H1 (cell line): ENCODE measurements around the gene UCKL1. TPM values are rescaled to one million over a fixed set of nuclear protein-coding genes. Genes with fewer than 3 reads are reported as not detected.

ENCODE experiments used
- CTCF ChIA-PET: fragments of 300-600 bp; sonication (Branson Sonifier 250); formaldehyde crosslinking; loops from one replicate; lab custom pipeline; 2021; ENCODE audit not compliant: partially characterized antibody; lab: Charles Lee
- POLR2A ChIA-PET: fragments of 300-600 bp; sonication (Branson Sonifier 250); formaldehyde crosslinking; loops from one replicate; lab custom pipeline; 2021; ENCODE audit warnings: inconsistent platforms; ENCODE audit not compliant: partially characterized antibody; lab: Charles Lee
- DNase-seq, 2 experiments: peaks; one replicate each; pipeline versions ENCODE4 v3.0.0 to v3.0.0-alpha.2; 2010 to 2022; ENCODE audit warnings: low spot score in 2 of 2, low read depth in 1 of 2, mixed read lengths in 1 of 2
- FAIRE-seq: peaks from 2 replicates; lab custom pipeline; 2011; peaks lifted over from hg19 to GRCh38; lab: Jason Lieb, UNC
- H2AFZ ChIP-seq: 2 replicates; pipeline ENCODE4 v1.8.1; 2012; ENCODE audit warnings: low read length, inconsistent platforms
- H2AK5ac ChIP-seq: 2 replicates; pipeline ENCODE4 v1.6.1; 2013; ENCODE audit warnings: low read depth, low read length
- H2BK120ac ChIP-seq: replicated peaks from 2 replicates; pipeline ENCODE3; 2013; ENCODE audit warnings: low read depth, low read length, inconsistent platforms
- H2BK12ac ChIP-seq: 2 replicates; pipeline ENCODE4 v1.6.1; 2013; ENCODE audit warnings: low read depth, low read length
- H2BK15ac ChIP-seq: 2 replicates; pipeline ENCODE4 v1.6.1; 2013; ENCODE audit warnings: low read length
- H2BK20ac ChIP-seq: 2 replicates; pipeline ENCODE4 v1.6.1; 2013; ENCODE audit warnings: low read length
- H2BK5ac ChIP-seq: 2 replicates; pipeline ENCODE4 v1.6.1; 2013; ENCODE audit warnings: low read depth, low read length
- H3K14ac ChIP-seq: 2 replicates; pipeline ENCODE4 v1.6.1; 2013; ENCODE audit warnings: inconsistent platforms; ENCODE audit not compliant: insufficient read length
- H3K18ac ChIP-seq: 2 replicates; pipeline ENCODE4 v1.6.1; 2013; ENCODE audit warnings: low read length; ENCODE audit errors: extremely low read depth
- H3K23ac ChIP-seq: 2 replicates; pipeline ENCODE4 v1.6.1; 2013; ENCODE audit warnings: inconsistent platforms; ENCODE audit not compliant: insufficient read length
- H3K23me2 ChIP-seq: 2 replicates; pipeline ENCODE4 v1.6.1; 2013; ENCODE audit warnings: low read depth, low read length
- H3K27ac ChIP-seq: 2 replicates; pipeline ENCODE4 v1.6.1; 2011; ENCODE audit warnings: low read depth, low read length, inconsistent platforms
- H3K27me3 ChIP-seq, 4 experiments: replicated peaks in 1 of 4; 1 replicate in 1 of 4; 2 replicates in 3 of 4; pipeline versions ENCODE4 v1.6.1 to v1.8.1; 2011 to 2013; ENCODE audit warnings: low read length in 3 of 4, mild to moderate bottlenecking in 3 of 4, inconsistent platforms in 2 of 4, mixed read lengths in 2 of 4, moderate library complexity in 1 of 4; ENCODE audit not compliant: control insufficient read depth in 3 of 4, insufficient read depth in 3 of 4; ENCODE audit errors: extremely low read depth in 1 of 4
- H3K36me3 ChIP-seq, 4 experiments: 2 replicates each; pipeline versions ENCODE4 v1.6.1 to v1.8.1; 2011 to 2013; ENCODE audit warnings: mild to moderate bottlenecking in 4 of 4, low read length in 3 of 4, moderate library complexity in 2 of 4, control low read depth in 1 of 4, inconsistent platforms in 1 of 4; ENCODE audit not compliant: insufficient read depth in 4 of 4, control insufficient read depth in 2 of 4
- H3K4ac ChIP-seq: replicated peaks from 2 replicates; pipeline ENCODE3; 2013; ENCODE audit warnings: low read length, low read depth, mixed read lengths, inconsistent platforms; ENCODE audit not compliant: insufficient read length
- H3K4me1 ChIP-seq, 4 experiments: replicated peaks in 1 of 4; 1 replicate in 1 of 4; 2 replicates in 3 of 4; pipeline versions ENCODE4 v1.6.1 to v1.8.1; 2011 to 2013; ENCODE audit warnings: low read length in 3 of 4, inconsistent platforms in 2 of 4, mixed read lengths in 1 of 4; ENCODE audit not compliant: insufficient read depth in 4 of 4, control insufficient read depth in 3 of 4
- H3K4me2 ChIP-seq, 2 experiments: 2 replicates each; pipeline versions ENCODE4 v1.6.1 to v1.8.1; 2011 to 2013; ENCODE audit warnings: low read depth in 2 of 2, low read length in 2 of 2, control low read depth in 1 of 2, inconsistent platforms in 1 of 2, mild to moderate bottlenecking in 1 of 2; ENCODE audit not compliant: insufficient read depth in 1 of 2
- H3K4me3 ChIP-seq, 4 experiments: fragments of 200-600, 300-600 bp in 1 of 4; sonication (generic), shearing (Covaris generic), sonication (Bioruptor Twin) in 1 of 4; 2 replicates each; pipeline versions ENCODE4 v1.5.1 to v1.8.1; 2011 to 2016; ENCODE audit warnings: low read length in 4 of 4, low read depth in 3 of 4, control low read depth in 2 of 4, inconsistent platforms in 2 of 4, mild to moderate bottlenecking in 2 of 4, mixed read lengths in 1 of 4, moderate library complexity in 1 of 4; ENCODE audit not compliant: insufficient read depth in 2 of 4; ENCODE audit errors: extremely low read depth in 1 of 4
- H3K56ac ChIP-seq: replicated peaks from 2 replicates; pipeline ENCODE3; 2013; ENCODE audit warnings: low read depth, mild to moderate bottlenecking, mixed read lengths, low read length, inconsistent platforms; ENCODE audit not compliant: insufficient read length
- H3K79me1 ChIP-seq: 2 replicates; pipeline ENCODE4 v1.6.1; 2013; ENCODE audit warnings: low read depth, low read length, control low read depth
- H3K79me2 ChIP-seq, 2 experiments: 2 replicates each; pipeline versions ENCODE4 v1.6.1 to v1.8.1; 2012 to 2013; ENCODE audit warnings: low read length in 2 of 2, mild to moderate bottlenecking in 2 of 2, inconsistent platforms in 1 of 2; ENCODE audit not compliant: insufficient read depth in 2 of 2, control insufficient read depth in 1 of 2
- H3K9ac ChIP-seq, 4 experiments: replicated peaks in 1 of 4; 1 replicate in 1 of 4; 2 replicates in 3 of 4; pipeline versions ENCODE4 v1.6.1 to v1.8.1; 2011 to 2013; ENCODE audit warnings: low read depth in 3 of 4, low read length in 3 of 4, control low read depth in 2 of 4, mild to moderate bottlenecking in 2 of 4, moderate library complexity in 2 of 4, inconsistent platforms in 1 of 4; ENCODE audit errors: extremely low read depth in 1 of 4
- H3K9me3 ChIP-seq, 2 experiments: 2 replicates each; pipeline versions ENCODE4 v1.6.1 to v1.8.1; 2012 to 2013; ENCODE audit warnings: mild to moderate bottlenecking in 2 of 2, moderate library complexity in 2 of 2, control low read depth in 1 of 2, inconsistent platforms in 1 of 2, low read depth in 1 of 2, low read length in 1 of 2, mixed read lengths in 1 of 2; ENCODE audit not compliant: insufficient read depth in 2 of 2
- H4K20me1 ChIP-seq, 2 experiments: replicated peaks in 1 of 2; 2 replicates each; pipeline versions ENCODE3 to v1.8.1; 2011 to 2013; ENCODE audit warnings: inconsistent platforms in 2 of 2, low read length in 2 of 2, mild to moderate bottlenecking in 1 of 2; ENCODE audit not compliant: insufficient read depth in 2 of 2, control insufficient read depth in 1 of 2
- H4K5ac ChIP-seq: 2 replicates; pipeline ENCODE4 v1.6.1; 2013; ENCODE audit warnings: low read length, low read depth, mixed read lengths, inconsistent platforms; ENCODE audit not compliant: insufficient read length
- H4K8ac ChIP-seq: 2 replicates; pipeline ENCODE4 v1.8.0; 2013; ENCODE audit warnings: mild to moderate bottlenecking, moderate library complexity, low read length, inconsistent platforms; ENCODE audit not compliant: insufficient read depth; ENCODE audit errors: extremely low read depth
- H4K91ac ChIP-seq: replicated peaks from 2 replicates; pipeline ENCODE3; 2013; ENCODE audit warnings: low read length, mixed read lengths, inconsistent platforms; ENCODE audit not compliant: insufficient read length
- CEBPB ChIP-seq: IDR thresholded peaks from 2 replicates; pipeline ENCODE4 v1.6.1; 2012; ENCODE audit warnings: low read depth, low read length
- CHD2 ChIP-seq: IDR thresholded peaks from 2 replicates; pipeline ENCODE4 v1.6.1; 2012; ENCODE audit warnings: low read length, improper control_type of control experiment
- EP300 ChIP-seq, 2 experiments: IDR thresholded peaks; 1 replicate in 1 of 2; 2 replicates in 1 of 2; pipeline ENCODE4 v1.6.1; 2011 to 2012; ENCODE audit warnings: low read depth in 2 of 2, low read length in 2 of 2, mild to moderate bottlenecking in 2 of 2, borderline replicate concordance in 1 of 2, inconsistent platforms in 1 of 2, moderate library complexity in 1 of 2
- EZH2 ChIP-seq: fragments of 200-600 bp; sonication (generic); IDR thresholded peaks from 2 replicates; pipeline ENCODE4 v1.7.1; 2012; ENCODE audit warnings: low read depth, mild to moderate bottlenecking, moderate library complexity, low read length, inconsistent platforms; ENCODE audit not compliant: severe bottlenecking
- KDM4A ChIP-seq: IDR thresholded peaks from one replicate; pipeline ENCODE4 v1.7.1; 2012; ENCODE audit warnings: low read depth, mild to moderate bottlenecking, moderate library complexity, low read length, inconsistent platforms; ENCODE audit not compliant: severe bottlenecking
- RBBP5 ChIP-seq: IDR thresholded peaks from 2 replicates; pipeline ENCODE4 v1.7.1; 2012; ENCODE audit warnings: low read depth, mild to moderate bottlenecking, inconsistent platforms, low read length, moderate library complexity, borderline replicate concordance
- SUZ12 ChIP-seq: fragments of 200-600 bp; sonication (generic); IDR thresholded peaks from 2 replicates; pipeline ENCODE4 v1.6.1; 2012; ENCODE audit warnings: mild to moderate bottlenecking, inconsistent platforms, low read length, moderate library complexity, mixed read lengths
- TAF7 ChIP-seq: optimal IDR thresholded peaks from 2 replicates; pipeline ENCODE3; 2011; ENCODE audit warnings: low read depth, mild to moderate bottlenecking, inconsistent platforms, low read length, moderate library complexity, borderline replicate concordance
- YY1 ChIP-seq: IDR thresholded peaks from 2 replicates; pipeline ENCODE4 v1.6.1; 2011; ENCODE audit warnings: low read depth, mild to moderate bottlenecking, low read length
- WGBS, 2 experiments: shearing (Covaris generic) in 1 of 2; methylation state at CpG; one replicate each; pipeline versions ENCODE4 v1.1.6 to v1.1.7; 2013 to 2015; ENCODE audit warnings: low lambda C conversion rate in 2 of 2, mixed read lengths in 2 of 2, inconsistent platforms in 1 of 2, low coverage in 1 of 2, missing lambda C conversion rate in 1 of 2; ENCODE audit not compliant: insufficient replicate concordance in 2 of 2, insufficient coverage in 1 of 2, insufficient read length in 1 of 2; ENCODE audit errors: extremely low coverage in 1 of 2, missing lambda C conversion rate in 1 of 2; 5-methylcytosine and 5-hydroxymethylcytosine counted together
- polyA plus RNA-seq, 7 experiments: library from polyadenylated mRNA; depleted of rRNA in 3 of 7; stranded (reverse) in 5 of 7; unstranded in 2 of 7; fragments of >200 nt in 5 of 7; fragments of 200-250 nt in 2 of 7; gene quantifications; 1 replicate in 5 of 7; 2 replicates in 1 of 7; 4 replicates in 1 of 7; pipeline versions ENCODE4 v1.2.1 to v1.2.3, GENCODE V29; 2011 to 2013; ENCODE audit warnings: missing spikeins in 2 of 7, mixed read lengths in 2 of 7
- total RNA-seq: library from RNA; stranded (reverse); fragmentation: NEBNext Ultra II Directional; extraction: Animal tissue kit (Norgen Biotek cat#: 25700); gene quantifications from 2 replicates; pipeline ENCODE4 v1.2.1, GENCODE V29; 2021

UCKL1 gene
- total and polyA plus RNA-seq, 2 of the 8 experiments (the other 6 are each of a cell fraction or from before 2014, with no cell fraction given): 36.5 to 91.2 TPM

DNA sequence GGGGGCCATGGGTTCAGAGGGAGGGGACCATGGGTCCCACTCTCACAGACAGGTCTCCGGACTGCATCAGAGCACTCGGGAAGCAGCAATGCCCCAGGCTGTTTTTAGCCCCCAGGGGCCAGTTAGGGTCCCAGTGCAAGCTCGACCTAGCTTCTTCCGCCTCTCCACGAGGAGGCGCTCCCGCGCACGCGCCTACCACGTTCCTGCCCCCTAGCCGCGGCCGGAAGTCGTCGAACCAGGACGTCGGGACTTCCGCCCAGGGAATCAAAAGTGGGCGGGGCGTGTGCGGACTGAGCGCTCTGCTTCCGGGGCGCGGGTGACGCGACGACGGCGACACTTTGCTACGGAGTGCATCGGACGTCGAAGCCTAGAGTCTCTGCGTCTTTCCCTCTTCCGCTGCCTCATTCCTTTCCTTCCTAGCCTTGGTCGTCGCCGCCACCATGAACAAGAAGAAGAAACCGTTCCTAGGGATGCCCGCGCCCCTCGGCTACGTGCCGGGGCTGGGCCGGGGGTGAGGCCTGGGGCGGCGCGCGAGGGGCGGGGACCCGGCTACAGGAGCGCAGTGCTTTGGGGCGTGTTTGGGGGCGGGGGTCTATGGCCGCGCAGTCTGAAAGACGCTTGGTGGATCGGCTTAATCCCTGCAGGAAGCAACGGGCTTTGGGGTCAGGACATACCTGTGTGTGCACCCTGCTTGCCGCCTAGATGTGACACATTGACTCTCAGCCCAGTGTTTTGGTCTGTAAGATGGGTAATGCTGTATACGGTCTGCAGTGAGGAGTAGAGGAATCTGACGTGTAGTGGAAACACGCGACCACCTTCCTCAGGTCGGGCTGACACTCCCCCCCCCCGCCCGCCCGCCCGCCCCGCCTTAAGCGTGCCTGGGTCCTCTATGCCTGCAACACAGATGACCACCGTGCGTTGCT is 24.9 kb upstream of the UCKL1 start, which contains the start of gene PRPF6:
Gene PRPF6 (plus strand): TSS at position 327 of the 923 bp plus-strand sequence. CDS start 114 bp downstream, at position 441.
- Histone ChIP-seq H3K23ac (no peak within 1 kb of the TSS), H2BK5ac (peak within 1 kb of the TSS; percentile 94), H3K4me3 (peak within 1 kb of the TSS; percentile 68 to 89 (median 83)), H3K27ac (peak within 1 kb of the TSS; percentile 88), H2AK5ac (peak within 1 kb of the TSS; percentile 70; the same call in 1 of the 2 replicates), H4K8ac (peak within 1 kb of the TSS; percentile 99), H2AFZ (peak within 1 kb of the TSS; percentile 80), H2BK20ac (peak within 1 kb of the TSS; percentile 3; the same call in 1 of the 2 replicates), H3K36me3 (peaks cover 5 to 21% (median 16%) of the 10 kb centered on the region in 4 experiments; a peak in 7 of 8 replicates), H3K4me2 (peak within 1 kb of the TSS; percentile 62 to 95), H3K4ac (peak within 1 kb of the TSS; percentile 96), H3K56ac (peak within 1 kb of the TSS; percentile 9), H3K14ac (no peak within 1 kb of the TSS), H4K5ac (peak within 1 kb of the TSS; percentile 95), H3K9ac (peak within 1 kb of the TSS; percentile 66 to 87 (median 79)), H3K79me2 (peaks cover 0 to 20% of the 10 kb centered on the region in 2 experiments; a peak in 3 of 4 replicates), H3K27me3 (peaks cover 0 to 9% (median 2%) of the 10 kb centered on the region in 4 experiments; a peak in 3 of 7 replicates), H4K20me1 (peaks cover 2 to 12% of the 10 kb centered on the region in 2 experiments), H3K79me1 (peaks cover 4% of the 10 kb centered on the region; the same call in 1 of the 2 replicates), H3K4me1 (peaks cover 4 to 24% (median 12%) of the 10 kb centered on the region in 4 experiments; a peak in 6 of 7 replicates), H2BK120ac (peak within 1 kb of the TSS; percentile 72), H4K91ac (peak within 1 kb of the TSS; percentile 99), H2BK12ac (peak within 1 kb of the TSS; percentile 52; the same call in 1 of the 2 replicates), H3K23me2 (peaks cover 14% of the 10 kb centered on the region), H3K18ac (peak within 1 kb of the TSS; percentile 62; the same call in 1 of the 2 replicates), H3K9me3 (no peaks in the 10 kb centered on the region), H2BK15ac (peak within 1 kb of the TSS; percentile 34; the same call in 1 of the 2 replicates)
- DNase-seq (peak; percentile 94 to 95), FAIRE-seq (no peak)
- WGBS, 2 experiments: 3% methylated on average over 37 of the region's 75 CpGs; no CpG with 5 or more reads in 1 of the 2 experiments
- ChIA-PET POLR2A (interaction anchor here (0.7 to 1.9 kb wide), 13 partner anchors 10 to 243 kb away, joined by 3 to 13 read pairs (median 4); partner anchors contain the start of genes TPD52L2 and UCKL1), CTCF (interaction anchor here (0.6 to 2.0 kb wide), 41 partner anchors 10 to 458 kb away, joined by 3 to 17 read pairs (median 4); partner anchors contain the start of genes C20orf204, LKAAEAR1, TCEA2 and TPD52L2)
- TF ChIP-seq YY1: no peak
- TF ChIP-seq RBBP5: peak; percentile 56; the same call in 1 of the 2 replicates
- peak in 1 of 2 experiments; percentile 36; a peak in 1 of 3 replicates for TF ChIP-seq EP300 (IDR thresholded peaks at IDR 0.05; ENCODE audit: borderline replicate concordance in 1 of 2, low read depth in 2 of 2, low read length in 2 of 2)
- TF ChIP-seq TAF7: peak; percentile 80
- peak; percentile 79 for TF ChIP-seq KDM4A
- TF ChIP-seq CHD2: peak; percentile 69; the same call in 1 of the 2 replicates
- TF ChIP-seq EZH2: no peak
- no peak for TF ChIP-seq SUZ12
- no peak for TF ChIP-seq CEBPB
